Omental fat pad (tissue), 4 donors: ENCODE data around the gene MACROD2. TPM values are rescaled to one million over a fixed set of nuclear protein-coding genes. Genes with fewer than 3 reads are reported as not detected.

Source experiments
- ATAC-seq: fragments of 150-250 bp; one replicate; pipeline ENCODE4 v1.9.1; 2016; ENCODE audit warnings: mild to moderate bottlenecking, moderate library complexity; ENCODE audit not compliant: low FRiP score
- DNase-seq: peaks from one replicate; pipeline ENCODE4 v3.0.0-alpha.2; 2019; ENCODE audit warnings: low spot score
- CTCF ChIP-seq, 3 donors: fragments of 450-650 bp; IDR thresholded peaks; one replicate each; pipeline ENCODE4 v1.5.1; 2016 to 2017; ENCODE audit warnings: antibody characterized with exemption in 3 of 3, mild to moderate bottlenecking in 3 of 3, moderate library complexity in 2 of 3
- total RNA-seq, 4 donors: library from RNA; depleted of rRNA; stranded (reverse); fragments of >200 nt; gene quantifications; one replicate each; pipeline ENCODE4 v1.1.0, GENCODE V29; 2016

MACROD2 gene
- total RNA-seq, 4 donors from 2014 or later = 6.8 to 54.1 (median 7.4) TPM

- DNase-seq = no peak
- TF ChIP-seq CTCF (IDR thresholded peaks at IDR 0.05) = no peak
- no peak for ATAC-seq
Observed at GRCh38 chr20:14830466-14830865, 835.1 kb downstream of the MACROD2 start.

GRCh38 chr20:14830899-14831298 lies 835.6 kb downstream of the MACROD2 start:
- no peak for TF ChIP-seq CTCF (IDR thresholded peaks at IDR 0.05)

GRCh38 chr20:14832630-14833029 lies 837.3 kb downstream of the MACROD2 start:
- TF ChIP-seq CTCF (IDR thresholded peaks at IDR 0.05) = no peak
- no peak for DNase-seq
- ATAC-seq = no peak

More at GRCh38 chr20:14830899-14831298, 835.6 kb downstream of the MACROD2 start:
- ATAC-seq = no peak
- no peak for DNase-seq

- DNase-seq (no peak), ATAC-seq (no peak)
- TF ChIP-seq CTCF (IDR thresholded peaks at IDR 0.05) = no peak
Observed at GRCh38 chr20:14838663-14839628, 843.6 kb downstream of the MACROD2 start.

GRCh38 chr20:14845199-14846160 lies 850.2 kb downstream of the MACROD2 start:
- peak; percentile 88 for ATAC-seq
- TF ChIP-seq CTCF (IDR thresholded peaks at IDR 0.05) = no peak
- no peak for DNase-seq

- DNase-seq = no peak
- ATAC-seq = no peak
- no peak for TF ChIP-seq CTCF (IDR thresholded peaks at IDR 0.05)
Observed at GRCh38 chr20:14848806-14849205, 853.5 kb downstream of the MACROD2 start.
